Pons (tissue), 1 donor: Measurements from ENCODE around the gene TMEM253.

Experiments
- DNase-seq: peaks from one replicate; pipeline ENCODE4 v3.0.0-alpha.2; 2016; ENCODE audit warnings: low spot score

The TMEM253 gene

DNA sequence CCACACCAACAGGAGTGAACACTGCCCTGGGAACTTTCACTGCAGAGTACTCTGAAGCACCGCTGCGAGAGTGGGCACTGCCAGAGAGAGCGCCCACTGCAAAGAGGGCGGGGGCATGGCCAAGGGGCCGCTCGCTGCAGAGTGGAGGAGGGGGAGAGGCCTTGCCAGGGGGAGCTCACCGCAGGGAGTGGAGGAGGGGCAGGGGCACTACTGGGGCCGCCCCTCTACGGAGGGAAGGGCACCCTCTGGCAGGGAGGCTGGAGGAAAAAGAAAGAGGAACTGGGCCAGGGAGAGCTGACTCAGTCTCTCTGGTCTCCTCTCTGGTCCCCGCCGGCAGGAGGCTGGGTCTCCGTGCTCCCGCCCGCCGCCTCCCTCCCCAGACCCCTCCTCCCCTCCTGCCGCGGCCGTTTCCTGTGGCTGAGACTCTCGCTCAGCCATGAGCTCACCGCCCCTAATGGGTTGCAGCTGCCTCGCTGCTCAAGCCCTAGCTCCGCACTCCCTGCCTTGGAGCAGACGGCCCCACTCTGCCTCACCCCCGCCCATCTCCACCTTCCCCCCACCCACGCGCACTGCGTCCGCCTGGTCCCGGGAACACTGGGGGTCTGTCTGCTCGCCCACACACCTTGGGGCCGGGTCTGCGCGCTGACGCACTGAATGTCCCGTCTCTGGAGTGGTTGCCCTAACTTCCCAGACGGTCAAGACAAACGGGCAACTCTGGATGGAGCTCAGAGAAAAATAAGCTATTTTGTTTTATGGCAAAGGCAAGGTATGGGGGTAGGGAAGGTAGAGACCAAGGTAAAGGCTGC, 29.4 kb upstream of the TMEM253 start:
- DNase-seq = peak; percentile 78

DNA sequence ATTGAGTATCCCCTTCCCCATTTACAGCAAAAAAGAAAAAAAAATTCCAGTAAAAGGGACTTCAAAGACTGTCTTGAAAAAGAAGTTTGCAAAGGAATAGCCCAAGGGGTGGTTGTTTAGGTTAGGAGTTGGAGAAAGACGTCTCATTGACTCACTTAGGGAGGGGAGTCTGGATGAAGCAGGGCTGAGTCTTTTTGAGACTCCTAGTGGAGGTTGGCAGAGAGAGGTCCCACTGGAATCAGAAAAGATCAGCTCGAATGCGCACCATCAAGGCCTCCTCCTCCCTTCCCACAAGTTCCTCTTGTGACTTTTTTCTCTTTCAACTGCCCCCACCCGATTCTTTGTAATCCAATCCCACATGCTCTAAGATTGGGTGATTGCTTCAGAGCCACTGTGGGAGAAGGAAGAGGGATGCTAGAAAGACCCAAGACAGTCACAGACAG, 28.8 kb upstream of the TMEM253 start:
- peak; percentile 74 for DNase-seq

DNA sequence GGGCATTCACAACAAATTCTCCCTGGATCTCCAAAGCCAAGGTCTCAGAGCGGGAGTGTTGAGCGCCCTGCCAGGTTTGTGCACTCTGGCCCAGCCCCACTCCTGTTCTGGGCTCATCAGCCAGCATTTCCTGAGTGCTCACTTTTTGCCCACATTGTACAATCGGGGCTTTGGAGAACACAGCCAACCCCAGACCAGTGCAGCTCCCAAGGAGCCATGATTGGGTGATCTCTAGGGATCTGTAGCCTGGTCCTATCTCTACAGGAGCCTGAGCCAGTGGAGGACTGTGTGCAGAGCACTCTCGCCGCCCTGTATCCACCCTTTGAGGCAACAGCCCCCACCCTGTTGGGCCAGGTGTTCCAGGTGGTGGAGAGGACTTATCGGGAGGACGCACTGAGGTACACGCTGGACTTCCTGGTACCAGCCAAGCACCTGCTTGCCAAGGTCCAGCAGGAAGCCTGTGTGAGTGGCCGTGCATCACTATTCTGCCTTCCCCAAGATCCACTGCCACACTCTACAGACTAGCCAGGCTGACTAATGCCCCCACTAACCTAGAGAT, 28.0 kb upstream of the TMEM253 start:
- no peak for DNase-seq

DNA sequence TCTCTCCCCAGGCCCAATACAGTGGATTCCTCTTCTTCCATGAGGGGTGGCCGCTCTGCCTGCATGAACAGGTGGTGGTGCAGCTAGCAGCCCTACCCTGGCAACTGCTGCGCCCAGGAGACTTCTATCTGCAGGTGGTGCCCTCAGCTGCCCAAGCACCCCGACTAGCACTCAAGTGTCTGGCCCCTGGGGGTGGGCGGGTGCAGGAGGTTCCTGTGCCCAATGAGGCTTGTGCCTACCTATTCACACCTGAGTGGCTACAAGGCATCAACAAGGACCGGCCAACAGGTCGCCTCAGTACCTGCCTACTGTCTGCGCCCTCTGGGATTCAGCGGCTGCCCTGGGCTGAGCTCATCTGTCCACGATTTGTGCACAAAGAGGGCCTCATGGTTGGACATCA, 26.9 kb upstream of the TMEM253 start:
- no peak for DNase-seq

DNA sequence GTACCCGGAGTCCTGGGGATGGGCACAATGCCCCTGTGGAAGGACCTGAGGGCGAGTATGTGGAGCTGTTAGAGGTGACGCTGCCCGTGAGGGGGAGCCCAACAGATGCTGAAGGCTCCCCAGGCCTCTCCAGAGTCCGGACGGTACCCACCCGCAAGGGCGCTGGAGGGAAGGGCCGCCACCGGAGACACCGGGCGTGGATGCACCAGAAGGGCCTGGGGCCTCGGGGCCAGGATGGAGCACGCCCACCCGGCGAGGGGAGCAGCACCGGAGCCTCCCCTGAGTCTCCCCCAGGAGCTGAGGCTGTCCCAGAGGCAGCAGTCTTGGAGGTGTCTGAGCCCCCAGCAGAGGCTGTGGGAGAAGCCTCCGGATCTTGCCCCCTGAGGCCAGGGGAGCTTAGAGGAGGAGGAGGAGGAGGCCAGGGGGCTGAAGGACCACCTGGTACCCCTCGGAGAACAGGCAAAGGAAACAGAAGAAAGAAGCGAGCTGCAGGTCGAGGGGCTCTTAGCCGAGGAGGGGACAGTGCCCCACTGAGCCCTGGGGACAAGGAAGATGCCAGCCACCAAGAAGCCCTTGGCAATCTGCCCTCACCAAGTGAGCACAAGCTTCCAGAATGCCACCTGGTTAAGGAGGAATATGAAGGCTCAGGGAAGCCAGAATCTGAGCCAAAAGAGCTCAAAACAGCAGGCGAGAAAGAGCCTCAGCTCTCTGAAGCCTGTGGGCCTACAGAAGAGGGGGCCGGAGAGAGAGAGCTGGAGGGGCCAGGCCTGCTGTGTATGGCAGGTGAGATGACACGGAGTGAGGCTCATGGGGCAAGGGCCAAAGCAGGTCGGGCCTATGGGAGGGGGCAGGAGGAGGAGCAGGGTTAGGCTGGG, 26.2 kb upstream of the TMEM253 start:
- DNase-seq = no peak

DNA sequence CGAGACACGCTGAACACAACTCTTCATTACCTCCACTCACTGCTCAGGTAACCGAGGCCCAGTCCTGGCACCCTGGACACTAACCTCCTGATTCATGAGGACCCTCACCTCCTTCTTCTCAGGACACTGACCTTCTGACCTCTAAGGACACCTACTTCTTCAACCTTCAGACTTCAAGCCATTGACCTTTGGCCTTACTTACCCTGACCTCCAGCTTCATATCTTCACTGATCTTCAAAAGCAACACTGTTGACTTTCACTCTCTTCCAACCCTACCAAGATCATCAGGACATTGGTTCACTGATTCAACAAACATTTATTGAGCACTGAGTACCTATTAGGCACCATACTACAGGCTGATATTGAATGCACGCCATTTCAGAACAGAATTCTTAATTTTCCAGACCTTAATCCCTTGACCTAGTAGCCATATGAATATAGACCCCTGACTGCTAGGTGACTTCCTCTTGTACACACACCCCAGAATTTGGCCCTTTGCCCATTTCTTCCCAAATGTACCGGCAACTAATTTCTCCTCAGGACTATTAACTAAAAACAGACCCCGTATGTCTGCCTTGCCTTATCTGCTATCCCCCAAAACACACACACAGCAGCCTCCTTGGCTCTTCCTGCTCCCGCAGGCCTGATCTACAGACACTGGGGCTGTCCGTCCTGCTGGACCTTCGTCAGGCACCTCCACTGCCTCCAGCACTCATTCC, 25.0 kb upstream of the TMEM253 start:
- no peak for DNase-seq

DNA sequence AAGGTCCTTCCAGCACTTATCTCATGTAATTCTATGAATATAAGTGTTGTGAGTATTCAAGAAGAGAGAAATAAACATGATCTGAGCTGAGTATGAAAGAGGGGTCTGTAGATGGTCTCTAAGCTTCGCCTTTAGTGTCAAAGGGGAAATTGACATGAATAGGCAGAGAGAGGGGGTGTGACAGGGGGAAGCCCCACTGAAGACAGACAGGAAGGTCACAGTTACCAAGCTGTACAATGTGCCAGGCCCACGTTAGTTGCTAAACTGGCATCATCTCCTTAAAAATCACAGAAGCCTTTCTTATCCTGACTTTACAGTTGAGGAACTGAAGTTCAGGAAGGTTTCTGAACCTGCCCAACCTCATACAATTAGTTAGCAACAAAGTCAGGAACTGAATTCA, 23.2 kb upstream of the TMEM253 start:
- no peak for DNase-seq

DNA sequence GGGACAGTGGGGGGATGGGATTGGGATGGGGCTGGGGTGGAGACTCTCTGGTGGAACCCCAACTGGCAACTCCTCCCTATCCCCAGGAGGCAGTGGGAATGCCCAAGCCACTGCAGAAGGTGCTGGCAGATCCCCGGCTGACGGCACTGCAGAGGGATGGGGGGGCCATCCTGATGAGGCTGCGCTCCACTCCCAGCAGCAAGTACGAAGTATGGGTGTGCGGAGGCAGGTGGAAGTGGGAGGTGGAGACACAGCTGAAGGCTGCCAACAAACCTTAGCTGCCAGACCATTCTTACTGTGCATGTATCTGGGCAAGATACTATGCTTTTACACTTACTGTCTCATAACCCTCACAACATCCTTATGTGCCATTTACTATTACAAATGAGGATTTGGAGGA, 22.6 kb upstream of the TMEM253 start:
- no peak for DNase-seq

DNA sequence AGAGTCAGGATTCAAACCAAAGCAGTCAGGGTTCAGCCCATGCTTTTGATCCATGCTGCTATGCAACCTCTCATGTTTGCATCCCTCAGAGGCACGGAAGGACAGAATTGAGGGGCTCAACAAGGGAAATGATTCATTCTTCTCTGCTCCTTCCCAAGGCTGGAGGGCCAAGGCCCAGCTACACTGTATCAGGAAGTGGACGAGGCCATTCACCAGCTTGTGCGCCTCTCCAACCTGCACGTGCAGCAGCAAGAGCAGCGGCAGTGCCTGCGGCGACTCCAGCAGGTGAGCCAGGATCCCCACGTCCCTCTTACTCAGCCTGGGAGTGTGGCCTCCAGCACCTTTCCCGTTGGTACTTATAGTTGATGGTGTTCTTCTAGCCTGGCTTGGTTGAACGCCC, 22.1 kb upstream of the TMEM253 start:
- DNase-seq = no peak

DNA sequence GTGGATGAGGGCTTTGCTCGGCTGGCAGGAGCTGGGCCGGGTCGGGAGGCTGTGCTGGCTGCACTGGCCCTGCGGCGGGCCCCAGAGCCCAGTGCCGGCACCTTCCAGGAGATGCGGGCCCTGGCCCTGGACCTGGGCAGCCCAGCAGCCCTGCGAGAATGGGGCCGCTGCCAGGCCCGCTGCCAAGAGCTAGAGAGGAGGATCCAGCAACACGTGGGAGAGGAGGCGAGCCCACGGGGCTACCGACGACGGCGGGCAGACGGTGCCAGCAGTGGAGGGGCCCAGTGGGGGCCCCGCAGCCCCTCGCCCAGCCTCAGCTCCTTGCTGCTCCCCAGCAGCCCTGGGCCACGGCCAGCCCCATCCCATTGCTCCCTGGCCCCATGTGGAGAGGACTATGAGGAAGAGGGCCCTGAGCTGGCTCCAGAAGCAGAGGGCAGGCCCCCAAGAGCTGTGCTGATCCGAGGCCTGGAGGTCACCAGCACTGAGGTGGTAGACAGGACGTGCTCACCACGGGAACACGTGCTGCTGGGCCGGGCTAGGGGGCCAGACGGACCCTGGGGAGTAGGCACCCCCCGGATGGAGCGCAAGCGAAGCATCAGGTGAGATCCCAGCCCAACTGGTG, 19.2 kb upstream of the TMEM253 start:
- no peak for DNase-seq

DNA sequence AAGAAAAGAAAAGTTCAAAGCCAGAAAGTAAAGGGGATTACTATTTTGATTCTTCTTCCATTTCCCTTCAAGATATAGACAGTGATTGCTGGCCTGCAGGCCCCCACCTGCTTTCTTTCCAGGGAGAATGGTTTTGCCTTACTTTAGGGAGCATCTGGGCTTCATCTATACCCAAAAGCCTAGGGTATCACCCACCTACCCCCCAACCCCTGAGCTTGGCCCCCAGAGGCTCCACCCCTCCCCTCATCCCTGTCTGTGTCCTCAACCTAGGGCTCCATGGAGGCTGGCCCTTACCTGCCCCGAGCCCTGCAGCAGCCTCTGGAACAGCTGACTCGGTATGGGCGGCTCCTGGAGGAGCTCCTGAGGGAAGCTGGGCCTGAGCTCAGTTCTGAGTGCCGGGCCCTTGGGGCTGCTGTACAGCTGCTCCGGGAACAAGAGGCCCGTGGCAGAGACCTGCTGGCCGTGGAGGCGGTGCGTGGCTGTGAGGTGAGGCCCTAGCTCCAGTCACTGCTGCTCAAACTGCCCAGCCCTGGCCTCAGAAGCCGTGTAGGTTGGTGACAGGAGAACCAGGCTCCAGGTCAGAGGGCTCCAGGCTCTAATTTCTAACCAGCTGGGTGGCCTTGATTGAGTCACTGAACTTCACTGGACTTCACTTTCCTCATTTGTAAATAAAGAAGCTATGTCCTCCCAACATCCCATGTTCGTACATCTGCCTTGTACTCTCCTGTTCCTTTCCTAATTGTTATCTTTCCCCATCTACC, 17.1 kb upstream of the TMEM253 start:
- DNase-seq = no peak

DNA sequence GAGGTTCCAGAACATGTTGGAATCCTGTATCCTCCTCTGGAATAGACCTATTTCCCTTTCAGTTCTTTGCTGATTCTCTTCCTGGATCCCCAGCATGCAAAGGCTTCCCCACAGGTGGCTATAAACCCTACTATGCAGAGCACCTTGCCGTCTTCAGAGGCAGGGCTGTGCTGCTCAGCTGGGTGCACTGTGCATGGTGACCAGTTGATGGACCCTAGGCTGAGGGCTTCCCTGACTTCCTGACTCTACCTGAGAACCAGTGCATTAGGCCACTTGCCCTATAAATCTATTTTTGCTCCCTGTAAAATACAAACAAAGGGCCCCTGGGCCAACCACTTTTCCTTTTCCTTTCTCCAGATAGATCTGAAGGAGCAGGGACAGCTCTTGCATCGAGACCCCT, 16.5 kb upstream of the TMEM253 start:
- no peak for DNase-seq

DNA sequence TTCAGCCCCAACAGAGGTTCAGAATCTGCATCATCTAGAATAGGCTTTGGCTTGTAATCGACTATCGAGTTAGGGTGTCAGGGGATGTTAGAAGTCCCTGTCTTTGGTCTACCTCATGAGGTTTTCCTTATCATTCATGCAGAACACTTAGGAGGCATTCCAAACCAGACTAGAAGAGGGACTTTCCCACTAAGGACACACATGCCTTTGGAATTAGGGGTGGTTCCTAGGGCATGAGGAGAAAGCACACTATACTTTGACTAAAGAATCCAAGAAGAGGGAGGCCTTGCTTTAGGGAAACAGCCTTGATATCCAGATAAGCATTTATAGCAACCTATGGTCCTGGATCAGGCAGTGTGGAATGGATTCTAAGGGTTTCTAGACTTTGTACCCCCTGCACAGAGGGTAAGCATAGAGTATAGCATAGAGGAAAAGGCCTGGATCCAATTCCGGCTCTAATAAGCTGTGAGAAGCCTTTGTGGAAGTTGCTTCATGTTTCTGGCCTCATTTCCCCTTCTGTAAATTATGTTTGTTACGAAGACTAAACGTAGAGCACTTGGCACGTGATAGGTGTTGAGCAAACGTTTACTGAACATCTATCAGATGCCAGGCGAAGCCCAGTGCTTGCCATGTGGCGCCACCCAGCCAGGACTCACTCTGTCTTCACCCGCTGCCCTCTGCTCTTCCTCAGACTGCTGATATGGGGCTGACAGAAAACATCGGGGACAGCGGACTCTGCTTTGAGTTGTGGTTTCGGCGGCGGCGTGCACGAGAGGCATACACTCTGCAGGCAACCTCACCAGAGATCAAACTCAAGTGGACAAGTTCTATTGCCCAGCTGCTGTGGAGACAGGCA, 15.6 kb upstream of the TMEM253 start:
- no peak for DNase-seq

DNA sequence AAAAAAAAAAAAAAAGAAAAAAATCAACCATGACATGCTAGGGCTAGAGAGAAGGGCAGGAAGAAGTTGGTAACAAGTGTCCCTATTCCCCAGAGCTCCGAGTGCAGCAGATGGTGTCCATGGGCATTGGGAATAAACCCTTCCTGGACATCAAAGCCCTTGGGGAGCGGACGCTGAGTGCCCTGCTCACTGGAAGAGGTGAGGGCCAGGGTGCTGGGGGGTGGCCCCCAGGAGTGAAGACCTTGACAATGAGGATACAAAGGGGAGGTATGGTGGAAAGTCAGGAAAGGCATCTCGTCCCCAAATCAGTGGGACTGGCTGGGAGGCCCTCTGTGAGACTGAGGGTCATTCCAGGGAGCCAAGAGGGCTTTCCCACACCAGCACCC, 14.0 kb upstream of the TMEM253 start:
- no peak for DNase-seq

DNA sequence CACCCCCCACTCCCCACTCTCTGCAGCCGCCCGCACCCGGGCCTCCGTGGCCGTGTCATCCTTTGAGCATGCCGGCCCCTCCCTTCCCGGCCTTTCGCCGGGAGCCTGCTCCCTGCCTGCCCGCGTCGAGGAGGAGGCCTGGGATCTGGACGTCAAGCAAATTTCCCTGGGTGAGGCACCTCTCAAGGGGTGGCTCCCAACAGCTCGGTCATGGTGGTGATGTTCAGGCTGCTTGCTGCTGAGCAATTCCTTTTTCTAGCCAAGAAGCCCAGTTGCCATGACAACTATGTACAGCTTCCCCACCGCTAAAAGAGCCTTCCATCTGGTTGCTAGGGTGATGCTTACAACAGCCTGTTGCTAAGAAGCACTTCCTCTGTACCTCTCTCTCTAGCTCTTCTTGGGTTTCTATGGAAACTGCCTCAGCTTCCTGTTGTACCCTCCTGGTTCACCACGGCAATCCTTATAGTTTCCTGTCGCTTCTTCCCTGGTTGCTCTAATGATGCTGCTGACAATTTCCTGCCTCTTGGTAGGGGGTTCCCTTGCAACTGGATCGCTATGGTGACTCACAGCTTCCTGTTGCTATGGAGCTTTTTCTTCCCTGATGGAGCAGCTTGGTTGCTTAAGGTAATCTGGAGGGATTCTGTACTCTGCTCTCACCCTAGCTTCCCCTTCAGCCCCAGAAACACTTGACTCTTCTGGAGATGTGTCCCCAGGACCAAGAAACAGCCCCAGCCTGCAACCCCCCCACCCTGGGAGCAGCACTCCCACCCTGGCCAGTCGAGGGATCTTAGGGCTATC, 13.4 kb upstream of the TMEM253 start:
- peak; percentile 65 for DNase-seq

DNA sequence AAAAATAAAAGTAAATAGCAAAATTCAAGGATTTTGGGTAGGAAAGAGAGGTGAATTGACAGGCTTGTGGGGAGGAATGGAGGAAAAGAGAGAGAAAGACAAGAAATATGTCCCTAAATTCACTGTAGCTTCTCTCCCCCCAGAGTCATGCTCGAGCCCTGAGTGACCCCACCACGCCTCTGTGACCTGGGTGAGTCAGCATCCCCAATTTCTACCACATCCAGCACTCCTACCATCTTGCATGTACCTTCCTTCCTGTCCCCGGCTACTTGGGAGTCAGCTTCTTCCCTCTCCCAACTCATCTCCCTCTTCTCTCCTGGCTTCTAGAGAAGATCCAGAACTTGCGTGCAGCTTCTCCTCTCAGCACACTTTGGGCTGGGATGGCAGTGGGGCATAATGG, 12.2 kb upstream of the TMEM253 start:
- DNase-seq = no peak

DNA sequence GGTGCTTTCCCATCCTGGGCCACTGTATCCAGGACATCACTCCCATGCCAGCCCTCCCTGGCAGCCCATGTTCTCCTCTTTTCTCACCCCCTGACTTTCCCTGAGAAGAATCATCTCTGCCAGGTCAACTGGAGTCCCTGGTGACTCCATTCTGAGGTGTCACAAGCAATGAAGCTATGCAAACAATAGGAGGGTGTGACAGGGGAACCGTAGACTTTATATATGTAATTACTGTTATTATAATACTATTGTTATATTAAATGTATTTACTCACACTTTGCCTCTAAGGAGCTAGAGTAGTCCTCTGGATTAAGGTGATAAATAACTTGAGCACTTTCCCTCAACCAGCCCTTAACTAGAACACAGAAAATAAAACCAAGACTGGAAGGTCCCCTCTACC, 11.6 kb upstream of the TMEM253 start:
- no peak for DNase-seq

DNA sequence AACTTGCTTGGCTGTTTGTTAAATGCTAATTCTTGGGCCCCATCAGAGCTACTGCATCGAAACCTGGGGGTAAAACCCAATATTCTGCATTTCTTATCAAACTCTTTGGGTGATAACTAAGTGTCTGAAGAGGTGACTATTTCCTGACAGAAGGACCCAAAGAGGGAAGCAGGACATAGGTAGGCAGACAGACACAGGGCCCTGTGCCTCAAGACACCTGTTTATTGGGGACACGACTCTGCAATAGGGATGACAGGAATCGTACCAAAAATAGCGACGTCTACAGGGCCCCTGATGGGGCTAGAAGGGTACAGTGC, 11.0 kb upstream of the TMEM253 start:
- DNase-seq = no peak

DNA sequence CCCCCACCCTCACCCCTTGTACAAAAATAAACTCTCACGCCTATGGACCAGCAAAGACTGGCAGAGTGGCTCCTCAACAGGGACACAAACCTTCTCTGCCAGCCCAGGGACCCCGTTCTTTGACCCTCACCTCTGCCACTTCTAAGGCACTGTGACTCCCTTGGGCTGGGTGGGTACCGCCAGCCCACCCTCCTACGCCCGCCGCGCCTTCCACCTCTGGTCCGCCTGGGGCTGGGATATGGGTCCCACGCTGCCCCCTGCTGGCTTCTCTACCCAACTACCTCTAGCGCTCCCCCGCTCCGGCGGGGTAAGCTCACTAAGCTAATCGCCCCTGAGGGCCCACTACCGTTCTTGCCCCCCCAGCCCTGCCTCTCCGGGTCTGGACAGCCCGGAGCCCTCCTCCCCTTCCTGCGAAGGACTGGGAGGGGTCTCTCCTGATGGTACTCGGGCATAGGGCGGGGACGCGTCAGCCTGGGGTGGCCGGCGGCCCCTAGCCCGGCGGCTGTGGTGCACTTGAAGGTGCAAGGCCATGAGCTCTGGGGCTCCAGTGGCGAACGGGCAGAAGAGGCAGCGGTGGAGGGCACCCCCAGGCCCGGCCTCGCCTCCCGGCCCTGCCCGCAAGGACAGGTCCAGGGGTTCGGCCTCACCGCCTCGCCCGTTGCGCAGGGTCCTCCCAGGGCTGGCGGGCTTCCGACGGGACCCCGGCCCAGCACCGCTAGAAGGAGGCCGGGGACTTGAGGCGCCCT, 10.5 kb upstream of the TMEM253 start:
- no peak for DNase-seq
